ENCODE data around the gene EIF1AX. TPM values are rescaled to one million over a fixed set of nuclear protein-coding genes. Genes with fewer than 3 reads are reported as not detected.
"Not testable (repeated sequence)": the region's sequence is repeated elsewhere in the genome, so short reads cannot be mapped to it uniquely, and the experiment has no call there.

The EIF1AX gene
- total RNA-seq, 1 experiment from 2014 or later = 209 TPM

DNA sequence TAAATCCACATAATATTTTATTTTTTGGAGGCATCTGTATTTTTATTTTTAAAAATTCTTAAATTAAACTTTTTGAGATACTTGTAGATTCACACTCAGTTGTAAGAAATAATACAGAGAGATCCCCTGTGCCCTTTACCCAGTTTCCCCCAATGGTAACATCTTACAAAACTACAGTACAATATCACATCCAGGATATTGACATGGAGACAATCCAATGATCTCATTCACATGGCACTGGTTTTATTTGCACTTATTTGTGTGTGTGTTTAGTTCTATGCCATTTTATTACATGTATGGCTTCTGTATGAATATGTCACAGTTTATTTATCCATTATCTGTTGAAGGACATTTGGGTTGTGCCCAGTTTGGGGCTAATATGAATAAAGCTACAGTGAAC lies 35.5 kb upstream of the EIF1AX start:
- POLR2A ChIA-PET = no interaction called here
- no peaks in the 10 kb centered on the region for H3K9me3 Mint-ChIP-seq (ENCODE audit: unreplicated experiment)
- no peak overlapping the region for H3K4me3 Mint-ChIP-seq (ENCODE audit: unreplicated experiment)
- H3K27me3 Mint-ChIP-seq (ENCODE audit: insufficient read depth, unreplicated experiment) = peaks cover 38% of the 10 kb centered on the region
- DNase-seq (ENCODE audit: unreplicated experiment) = no peak
- no peaks in the 10 kb centered on the region for H3K4me1 Mint-ChIP-seq (ENCODE audit: insufficient read depth, unreplicated experiment)
- TF ChIP-seq, protein P1, sequence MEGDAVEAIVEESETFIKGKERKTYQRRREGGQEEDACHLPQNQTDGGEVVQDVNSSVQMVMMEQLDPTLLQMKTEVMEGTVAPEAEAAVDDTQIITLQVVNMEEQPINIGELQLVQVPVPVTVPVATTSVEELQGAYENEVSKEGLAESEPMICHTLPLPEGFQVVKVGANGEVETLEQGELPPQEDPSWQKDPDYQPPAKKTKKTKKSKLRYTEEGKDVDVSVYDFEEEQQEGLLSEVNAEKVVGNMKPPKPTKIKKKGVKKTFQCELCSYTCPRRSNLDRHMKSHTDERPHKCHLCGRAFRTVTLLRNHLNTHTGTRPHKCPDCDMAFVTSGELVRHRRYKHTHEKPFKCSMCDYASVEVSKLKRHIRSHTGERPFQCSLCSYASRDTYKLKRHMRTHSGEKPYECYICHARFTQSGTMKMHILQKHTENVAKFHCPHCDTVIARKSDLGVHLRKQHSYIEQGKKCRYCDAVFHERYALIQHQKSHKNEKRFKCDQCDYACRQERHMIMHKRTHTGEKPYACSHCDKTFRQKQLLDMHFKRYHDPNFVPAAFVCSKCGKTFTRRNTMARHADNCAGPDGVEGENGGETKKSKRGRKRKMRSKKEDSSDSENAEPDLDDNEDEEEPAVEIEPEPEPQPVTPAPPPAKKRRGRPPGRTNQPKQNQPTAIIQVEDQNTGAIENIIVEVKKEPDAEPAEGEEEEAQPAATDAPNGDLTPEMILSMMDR (IDR thresholded peaks at IDR 0.05; ENCODE audit: unreplicated experiment) = no peak
- intact Hi-C loops (cut with micrococcal nuclease) = no loop called here
- peaks cover 33% of the 10 kb centered on the region for H3K36me3 Mint-ChIP-seq (ENCODE audit: insufficient read depth, unreplicated experiment)
- BruUV-seq (replicated peaks) = no TSS peak
- no peak overlapping the region for H3K27ac Mint-ChIP-seq (ENCODE audit: low read depth, unreplicated experiment)
- CTCF ChIA-PET = interaction anchor here (0.8 kb wide), 1 partner anchor 17 kb away, joined by 3 read pairs; no protein-coding TSS in a partner anchor

DNA sequence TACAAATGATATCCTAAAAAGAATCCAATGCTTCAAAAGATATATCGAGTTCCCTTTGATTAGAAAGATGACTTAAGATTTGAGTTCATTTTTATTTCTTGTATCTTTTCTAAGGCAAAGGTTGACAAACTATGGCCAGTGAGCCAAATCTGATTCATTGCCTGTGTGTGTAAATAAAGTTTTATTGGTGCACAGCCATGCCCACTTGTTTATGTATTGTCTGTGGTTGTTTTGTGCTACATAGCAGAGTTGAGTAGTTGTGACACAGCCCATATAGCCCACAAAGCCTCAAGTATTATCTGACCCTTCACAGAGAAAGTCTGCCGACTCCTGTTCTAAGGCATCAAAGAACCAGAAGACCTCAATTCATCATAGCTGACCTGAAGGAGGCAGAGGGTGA lies 32.2 kb upstream of the EIF1AX start:
- Mint-ChIP-seq H3K4me1 (ENCODE audit: insufficient read depth, unreplicated experiment) (no peaks in the 10 kb centered on the region), H3K27me3 (ENCODE audit: insufficient read depth, unreplicated experiment) (peaks cover 18% of the 10 kb centered on the region), H3K4me3 (ENCODE audit: unreplicated experiment) (no peak overlapping the region), H3K36me3 (ENCODE audit: insufficient read depth, unreplicated experiment) (peaks cover 42% of the 10 kb centered on the region), H3K9me3 (ENCODE audit: unreplicated experiment) (no peaks in the 10 kb centered on the region), H3K27ac (ENCODE audit: low read depth, unreplicated experiment) (no peak overlapping the region)
- TF ChIP-seq, protein P1 (IDR thresholded peaks at IDR 0.05; ENCODE audit: unreplicated experiment) = no peak
- POLR2A ChIA-PET = no interaction called here
- intact Hi-C loops (cut with micrococcal nuclease) = no loop called here
- BruUV-seq (replicated peaks) = no TSS peak
- DNase-seq (ENCODE audit: unreplicated experiment) = no peak
- CTCF ChIA-PET = no interaction called here

DNA sequence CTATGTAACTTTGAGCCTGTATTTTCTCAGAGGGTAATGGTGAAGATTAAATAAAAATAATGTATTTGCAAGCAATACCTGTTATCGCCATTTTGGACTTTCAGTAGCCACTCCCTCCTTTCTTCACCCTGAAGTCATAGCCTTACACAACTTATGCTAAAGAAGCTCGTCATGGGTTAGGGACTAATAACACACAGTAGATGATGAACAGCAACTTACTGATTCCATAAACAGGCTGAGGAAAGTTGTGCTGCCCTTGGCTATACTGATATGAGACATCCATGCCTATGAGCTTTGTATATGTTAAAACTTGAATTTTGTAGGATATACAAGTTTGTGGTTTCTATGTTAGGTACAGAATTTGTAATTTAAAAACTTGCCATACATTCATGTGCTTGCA lies 31.7 kb upstream of the EIF1AX start:
- BruUV-seq (replicated peaks) = no TSS peak
- POLR2A ChIA-PET = no interaction called here
- Mint-ChIP-seq H3K27ac (ENCODE audit: low read depth, unreplicated experiment) (no peak overlapping the region), H3K36me3 (ENCODE audit: insufficient read depth, unreplicated experiment) (peaks cover 44% of the 10 kb centered on the region), H3K4me1 (ENCODE audit: insufficient read depth, unreplicated experiment) (no peaks in the 10 kb centered on the region), H3K9me3 (ENCODE audit: unreplicated experiment) (no peaks in the 10 kb centered on the region), H3K4me3 (ENCODE audit: unreplicated experiment) (no peak overlapping the region), H3K27me3 (ENCODE audit: insufficient read depth, unreplicated experiment) (peaks cover 14% of the 10 kb centered on the region)
- TF ChIP-seq, protein P1 (IDR thresholded peaks at IDR 0.05; ENCODE audit: unreplicated experiment) = no peak
- CTCF ChIA-PET = no interaction called here
- DNase-seq (ENCODE audit: unreplicated experiment) = no peak
- intact Hi-C loops (cut with micrococcal nuclease) = no loop called here

DNA sequence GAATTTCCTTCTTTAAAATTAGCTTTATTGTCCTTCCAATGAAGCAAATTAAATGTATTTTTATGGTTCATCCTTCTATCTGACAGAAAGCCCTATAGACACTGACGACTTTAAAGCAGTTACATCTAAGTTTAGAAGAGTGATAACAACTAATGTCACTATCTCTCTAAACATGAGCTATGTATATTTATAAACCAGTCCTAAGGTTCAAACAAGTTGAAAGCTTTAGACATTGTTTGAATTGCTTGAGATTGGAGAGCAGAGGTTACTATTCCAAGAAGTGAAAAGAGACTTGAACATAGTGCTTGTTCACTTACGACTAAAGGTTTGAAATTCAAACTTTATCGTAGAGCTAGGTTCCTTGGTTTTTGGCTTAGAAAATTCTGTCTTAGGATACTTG lies 30.2 kb upstream of the EIF1AX start:
- Mint-ChIP-seq H3K27me3 (ENCODE audit: insufficient read depth, unreplicated experiment) (peaks cover 15% of the 10 kb centered on the region), H3K27ac (ENCODE audit: low read depth, unreplicated experiment) (no peak overlapping the region), H3K4me3 (ENCODE audit: unreplicated experiment) (no peak overlapping the region), H3K36me3 (ENCODE audit: insufficient read depth, unreplicated experiment) (peaks cover 52% of the 10 kb centered on the region), H3K4me1 (ENCODE audit: insufficient read depth, unreplicated experiment) (no peaks in the 10 kb centered on the region), H3K9me3 (ENCODE audit: unreplicated experiment) (no peaks in the 10 kb centered on the region)
- POLR2A ChIA-PET = no interaction called here
- TF ChIP-seq, protein P1 (IDR thresholded peaks at IDR 0.05; ENCODE audit: unreplicated experiment) = no peak
- intact Hi-C loops (cut with micrococcal nuclease) = no loop called here
- no peak for DNase-seq (ENCODE audit: unreplicated experiment)
- no TSS peak for BruUV-seq (replicated peaks)
- CTCF ChIA-PET = interaction anchor here (0.5 to 0.7 kb wide), 3 partner anchors 26 to 276 kb away, joined by 3 to 5 read pairs (median 3); no protein-coding TSS in a partner anchor

DNA sequence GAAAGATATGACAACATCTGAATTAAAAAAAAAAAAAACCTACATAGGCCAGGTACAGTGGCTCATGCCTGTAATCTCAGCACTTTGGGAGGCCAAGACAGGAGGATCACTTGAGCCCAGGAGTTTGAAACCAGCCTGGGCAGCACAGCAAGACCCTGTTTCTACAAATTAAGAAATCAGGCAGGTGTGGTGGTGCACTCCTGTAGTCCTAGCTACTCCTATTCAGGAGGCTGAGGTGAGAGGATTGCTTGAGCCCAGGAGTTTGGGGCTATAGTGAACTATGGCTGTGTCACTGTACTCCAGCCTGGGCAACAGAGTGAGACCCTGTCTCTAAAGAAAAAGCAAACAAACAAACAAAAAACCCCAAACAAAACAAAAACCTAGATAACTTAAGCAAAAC lies 20.9 kb upstream of the EIF1AX start:
- Mint-ChIP-seq H3K27me3 (ENCODE audit: insufficient read depth, unreplicated experiment) (peaks cover 52% of the 10 kb centered on the region), H3K36me3 (ENCODE audit: insufficient read depth, unreplicated experiment) (peaks cover 46% of the 10 kb centered on the region)
- H3K27ac Mint-ChIP-seq (ENCODE audit: low read depth, unreplicated experiment); BruUV-seq (replicated peaks); POLR2A ChIA-PET; H3K4me1 Mint-ChIP-seq (ENCODE audit: insufficient read depth, unreplicated experiment); DNase-seq (ENCODE audit: unreplicated experiment); intact Hi-C loops (cut with micrococcal nuclease); H3K4me3 Mint-ChIP-seq (ENCODE audit: unreplicated experiment); H3K9me3 Mint-ChIP-seq (ENCODE audit: unreplicated experiment); CTCF ChIA-PET: not testable (repeated sequence)

All from MCF 10A (cell line).